Measurements from ENCODE around the gene MADCAM1.

The MADCAM1 gene

DNA sequence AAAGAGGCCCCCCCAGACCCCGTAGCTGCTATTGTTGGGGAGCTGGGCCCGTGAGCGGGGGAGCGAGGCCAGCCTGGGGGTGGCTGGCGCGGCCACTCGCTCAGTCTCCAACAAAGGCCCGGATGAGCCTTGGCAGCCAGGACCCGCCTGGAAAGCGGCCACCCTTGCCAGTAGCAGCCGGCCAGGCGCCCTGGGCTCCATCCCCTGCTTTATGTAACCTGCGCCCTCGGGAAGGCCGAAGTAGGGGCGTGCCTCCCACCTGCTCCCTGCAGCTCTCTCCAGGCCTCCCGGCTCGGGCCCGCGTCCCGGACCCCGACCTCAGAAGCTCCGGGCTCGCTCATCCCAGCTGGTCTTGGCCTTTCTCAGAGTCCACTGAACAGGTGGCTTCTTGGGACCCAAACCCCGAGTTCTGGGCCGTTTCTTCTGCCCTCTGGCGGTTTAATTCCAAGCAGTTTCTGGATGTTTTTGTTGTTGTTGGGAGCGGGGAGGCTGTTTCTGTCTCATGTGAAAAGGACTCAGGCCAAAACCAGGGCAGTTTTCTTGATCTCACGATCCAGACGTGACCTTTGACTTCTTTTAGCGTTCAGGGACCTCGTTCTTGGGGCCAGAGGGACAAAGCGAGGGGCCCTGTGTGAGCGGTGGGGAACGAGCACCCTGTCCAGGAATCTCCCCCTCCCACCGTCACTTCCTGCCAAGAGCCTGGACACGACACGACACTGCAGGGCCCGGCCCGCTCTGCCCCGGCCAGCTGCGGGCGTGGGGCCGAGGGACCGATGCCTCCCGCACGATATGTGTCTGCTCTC is 36.5 kb downstream of the MADCAM1 start:
- DNase-seq (ENCODE audit: low read depth): no peak

GRCh38 chr19:533364-534058 is 37.2 kb downstream of the MADCAM1 start:
- no peak for DNase-seq (ENCODE audit: low read depth)

DNA sequence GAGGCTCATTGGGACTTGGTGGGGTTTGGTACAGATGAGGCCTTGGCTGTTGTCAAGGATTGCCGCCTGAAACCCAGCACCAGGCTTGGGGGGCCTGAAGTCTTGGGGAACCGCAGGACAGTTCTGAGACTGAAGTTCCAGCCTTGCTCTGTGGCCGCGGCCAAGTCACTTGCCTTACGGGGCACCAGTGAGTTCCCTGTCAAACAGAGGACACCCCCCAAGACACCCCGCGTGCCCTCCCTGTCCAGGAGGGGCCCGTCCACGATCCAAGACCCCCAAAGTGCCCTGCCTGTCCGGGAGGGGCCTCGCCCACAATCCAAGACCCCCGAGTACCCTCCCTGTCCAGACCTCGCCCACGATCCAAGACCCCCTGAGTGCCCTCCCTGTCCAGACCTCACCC is 37.8 kb downstream of the MADCAM1 start:
- DNase-seq (ENCODE audit: low read depth): no peak

DNA sequence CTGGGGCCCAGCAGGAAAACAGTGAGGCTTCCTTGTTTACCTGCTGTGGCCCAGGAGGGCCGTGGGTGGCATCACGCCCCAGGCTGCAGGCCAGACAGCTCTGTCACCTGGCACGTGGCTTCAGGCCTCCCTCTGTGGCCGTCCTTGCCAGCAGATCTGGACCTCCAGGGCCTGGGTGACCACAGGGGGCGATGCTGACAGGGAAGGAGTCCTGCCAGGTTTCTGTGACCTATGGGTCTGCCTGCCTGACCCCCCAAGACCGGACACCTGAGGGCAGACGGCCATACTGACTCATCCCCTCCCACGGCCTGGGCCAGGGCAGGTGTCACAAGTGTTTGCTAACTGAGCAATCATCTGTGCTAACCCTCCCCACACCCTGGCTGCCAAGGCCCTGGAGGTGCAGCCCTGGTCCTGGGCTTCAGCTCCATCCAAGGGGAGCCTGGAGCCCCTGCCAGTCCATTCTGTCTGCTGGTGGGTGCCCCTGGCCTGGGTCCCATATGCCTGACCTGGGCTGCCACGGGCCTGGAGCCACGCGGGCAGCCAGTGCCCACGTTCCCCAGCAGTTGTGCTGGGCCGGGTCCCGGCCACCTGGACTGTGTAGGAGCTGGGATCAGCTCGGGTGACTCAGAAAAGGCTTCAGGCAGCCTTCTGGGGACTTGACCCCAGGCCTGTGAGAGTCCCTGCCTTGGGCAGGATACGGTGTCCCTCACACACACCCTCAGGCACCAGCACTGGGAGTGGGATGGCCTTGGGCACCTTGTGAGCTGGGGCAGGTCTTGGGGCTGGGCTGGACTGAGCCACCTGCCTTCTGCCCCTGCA is 38.9 kb downstream of the MADCAM1 start:
- DNase-seq (ENCODE audit: low read depth): no peak

DNA sequence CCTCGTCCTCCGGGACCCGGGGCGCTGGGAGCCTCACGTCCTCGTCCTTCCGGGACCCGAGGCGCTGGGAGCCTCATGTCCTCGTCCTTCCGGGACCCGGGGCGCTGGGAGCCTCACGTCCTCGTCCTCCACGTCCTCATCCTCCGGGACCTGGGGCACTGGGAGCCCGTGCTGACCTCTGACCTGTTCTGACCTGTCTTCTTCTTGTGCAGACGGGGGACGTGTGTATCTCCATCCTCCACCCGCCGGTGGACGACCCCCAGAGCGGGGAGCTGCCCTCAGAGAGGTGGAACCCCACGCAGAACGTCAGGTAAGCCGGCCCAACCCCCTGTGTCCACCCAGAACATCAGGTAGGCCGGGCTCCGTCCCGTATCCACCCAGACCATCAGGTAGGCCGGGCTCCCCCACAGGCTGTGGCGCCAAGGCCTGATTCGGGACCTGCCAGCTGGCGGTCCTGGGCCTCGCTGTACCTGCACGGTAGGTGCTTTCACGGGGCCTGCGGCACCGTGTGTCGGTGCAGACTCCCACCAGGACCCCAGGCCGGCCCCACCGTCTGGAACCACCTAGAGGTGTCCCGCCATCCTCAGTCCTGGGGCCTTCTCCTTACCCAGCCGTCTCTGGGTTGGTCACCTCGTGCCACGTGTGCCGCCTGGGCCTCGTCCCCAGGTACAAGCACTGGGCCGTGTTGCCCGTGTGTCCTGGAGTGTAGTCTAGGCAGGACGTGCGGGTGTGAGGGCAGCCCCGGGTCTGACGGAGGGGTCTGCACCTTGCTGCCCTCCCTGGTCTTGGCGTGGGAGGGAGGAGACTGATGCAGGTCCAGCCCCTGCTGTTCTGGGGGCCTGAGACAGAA is 40.0 kb downstream of the MADCAM1 start:
- DNase-seq (ENCODE audit: low read depth): no peak

- DNase-seq (ENCODE audit: low read depth): no peak
These were observed 40.7 kb downstream of the MADCAM1 start for GRCh38 chr19:536881-537404.

DNA sequence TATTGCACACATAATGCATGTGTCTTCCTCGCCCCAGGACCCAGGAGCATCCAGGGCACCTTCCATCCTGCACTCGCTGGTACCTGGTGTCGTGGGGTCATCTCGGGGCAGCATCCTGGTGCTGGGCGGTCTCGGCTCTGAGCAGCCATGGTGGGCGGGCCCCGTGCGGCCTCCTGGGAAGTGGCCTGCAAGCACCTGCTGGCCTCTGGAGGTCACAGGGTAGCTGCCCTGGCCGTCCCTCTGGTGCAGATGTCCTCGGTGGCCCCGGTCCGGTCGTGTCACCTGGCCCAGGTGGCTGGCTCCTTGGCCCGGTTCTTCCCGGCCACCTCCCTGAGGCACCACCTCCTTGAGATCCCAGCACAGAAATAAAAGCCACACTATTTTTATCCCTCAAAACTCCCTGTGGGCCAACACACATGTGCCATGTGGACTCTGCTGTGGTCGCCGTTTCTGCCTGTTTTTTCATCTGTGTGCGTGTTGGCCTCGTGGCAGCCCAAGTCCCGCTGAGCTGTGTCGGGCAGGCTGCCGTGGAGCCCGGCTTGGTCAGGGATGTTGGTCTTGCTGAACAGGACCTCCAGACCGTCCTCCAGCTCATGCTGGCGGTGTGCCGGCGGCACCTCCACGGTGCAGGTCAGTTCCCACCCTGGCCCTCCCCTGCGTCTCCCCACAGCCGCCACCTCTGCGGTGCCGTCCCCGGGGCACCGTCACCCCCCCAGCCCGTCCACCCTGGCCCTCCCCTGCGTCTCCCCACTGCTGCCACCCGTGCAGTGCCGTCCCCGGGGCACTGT is 42.5 kb downstream of the MADCAM1 start:
- DNase-seq (ENCODE audit: low read depth): no peak

DNA sequence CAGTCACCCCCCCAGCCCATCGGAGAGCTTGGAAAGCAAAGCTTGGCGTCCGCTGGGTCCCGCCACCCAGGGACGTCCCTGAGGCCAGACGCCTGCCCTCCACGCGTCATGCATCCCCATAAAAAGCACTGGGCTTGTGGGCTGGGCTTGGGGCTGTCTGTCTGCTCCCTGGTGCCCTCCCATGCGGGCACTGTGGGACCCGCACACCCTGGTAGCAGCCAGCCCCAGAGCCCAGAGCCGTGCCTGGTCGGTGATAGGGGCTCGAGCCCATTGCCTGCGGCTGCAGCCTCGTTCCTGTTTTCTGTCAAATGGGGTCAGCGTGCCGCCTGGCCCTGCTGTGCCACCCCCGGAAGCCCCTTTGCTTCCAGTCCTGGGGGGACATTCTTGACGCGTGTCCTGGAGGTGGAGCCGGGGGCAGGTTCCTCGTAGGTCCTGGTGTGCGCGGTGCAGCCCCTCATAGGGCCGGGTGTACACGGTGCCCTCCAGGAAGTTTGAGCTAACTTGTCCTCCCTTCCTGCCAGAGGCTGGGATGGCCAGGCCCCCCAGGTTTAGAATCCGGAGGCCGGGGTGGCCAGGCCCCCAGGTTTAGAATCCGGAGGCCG is 43.2 kb downstream of the MADCAM1 start:
- DNase-seq (ENCODE audit: low read depth): no peak

- DNase-seq (ENCODE audit: low read depth): no peak
These were observed 44.8 kb downstream of the MADCAM1 start for GRCh38 chr19:540867-541637.

DNA sequence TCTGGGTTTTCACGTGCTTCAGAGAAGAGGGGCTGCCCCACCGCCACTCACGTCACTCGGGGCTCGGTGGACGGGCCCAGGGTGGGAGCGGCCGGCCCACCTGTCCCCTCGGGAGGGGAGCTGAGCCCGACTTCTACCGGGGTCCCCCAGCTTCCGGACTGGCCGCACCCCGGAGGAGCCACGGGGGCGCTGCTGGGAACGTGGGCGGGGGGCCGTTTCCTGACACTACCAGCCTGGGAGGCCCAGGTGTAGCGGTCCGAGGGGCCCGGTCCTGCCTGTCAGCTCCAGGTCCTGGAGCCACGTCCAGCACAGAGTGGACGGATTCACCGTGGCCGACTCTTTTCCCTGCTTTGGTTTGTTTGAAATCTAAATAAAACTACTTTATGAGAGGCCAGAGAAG is 45.4 kb downstream of the MADCAM1 start:
- DNase-seq (ENCODE audit: low read depth): no peak

- no peak for DNase-seq (ENCODE audit: low read depth)
These were observed 46.0 kb downstream of the MADCAM1 start for GRCh38 chr19:542173-542866.

DNA sequence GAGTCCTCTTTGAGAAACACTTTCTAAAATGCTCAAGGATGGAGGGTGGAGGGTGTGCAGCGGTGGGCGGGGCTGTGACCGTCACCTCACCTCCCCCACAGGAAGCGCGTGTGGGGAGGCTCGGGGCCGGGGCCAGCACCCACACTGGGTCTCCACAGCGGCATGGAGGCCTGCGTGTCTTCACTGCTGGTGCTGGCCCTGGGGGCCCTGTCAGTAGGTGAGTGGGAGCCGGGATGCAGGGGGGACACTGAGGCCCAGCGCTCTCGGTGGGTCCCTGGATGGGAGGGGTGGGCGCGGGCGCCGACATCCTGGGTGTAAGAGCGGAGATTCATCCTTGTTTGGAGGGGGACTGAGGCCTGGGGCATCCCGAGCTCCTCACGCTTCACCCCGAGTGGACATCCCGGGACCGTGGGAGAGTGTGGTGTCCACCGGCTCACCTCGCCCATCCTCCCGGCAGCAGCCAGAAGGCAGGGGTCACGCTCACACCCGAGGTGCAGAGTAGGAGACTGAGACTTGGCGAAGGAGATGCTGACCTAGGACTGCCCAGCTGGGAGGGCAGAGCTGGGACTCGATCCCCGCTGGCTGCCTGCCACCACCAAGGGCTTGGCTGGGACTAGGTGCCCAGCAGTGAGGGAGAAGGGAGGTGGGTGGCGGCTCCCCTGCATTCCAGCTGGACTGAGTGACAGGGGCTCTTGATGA is 47.8 kb downstream of the MADCAM1 start, which contains the start of gene GZMM:
TSS of gene GZMM (plus strand) at position 144 of the 699 bp plus-strand sequence. CDS start at position 163, 19 bp downstream.
- peak; percentile 77 for DNase-seq (ENCODE audit: low read depth)

DNA sequence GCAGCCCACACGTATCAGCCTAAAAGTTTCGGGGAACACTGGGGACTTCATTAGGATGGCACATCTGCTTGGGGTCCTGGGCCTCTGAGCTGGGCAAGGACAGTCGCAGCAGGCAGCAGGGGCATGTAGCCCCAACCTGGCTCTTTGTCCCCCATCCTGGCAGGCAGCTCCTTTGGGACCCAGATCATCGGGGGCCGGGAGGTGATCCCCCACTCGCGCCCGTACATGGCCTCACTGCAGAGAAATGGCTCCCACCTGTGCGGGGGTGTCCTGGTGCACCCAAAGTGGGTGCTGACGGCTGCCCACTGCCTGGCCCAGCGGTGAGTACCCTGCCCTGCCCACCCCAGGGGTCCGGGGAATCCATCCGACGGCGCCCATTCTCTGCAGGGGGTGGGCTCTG is 50.8 kb downstream of the MADCAM1 start:
- no peak for DNase-seq (ENCODE audit: low read depth)

DNA sequence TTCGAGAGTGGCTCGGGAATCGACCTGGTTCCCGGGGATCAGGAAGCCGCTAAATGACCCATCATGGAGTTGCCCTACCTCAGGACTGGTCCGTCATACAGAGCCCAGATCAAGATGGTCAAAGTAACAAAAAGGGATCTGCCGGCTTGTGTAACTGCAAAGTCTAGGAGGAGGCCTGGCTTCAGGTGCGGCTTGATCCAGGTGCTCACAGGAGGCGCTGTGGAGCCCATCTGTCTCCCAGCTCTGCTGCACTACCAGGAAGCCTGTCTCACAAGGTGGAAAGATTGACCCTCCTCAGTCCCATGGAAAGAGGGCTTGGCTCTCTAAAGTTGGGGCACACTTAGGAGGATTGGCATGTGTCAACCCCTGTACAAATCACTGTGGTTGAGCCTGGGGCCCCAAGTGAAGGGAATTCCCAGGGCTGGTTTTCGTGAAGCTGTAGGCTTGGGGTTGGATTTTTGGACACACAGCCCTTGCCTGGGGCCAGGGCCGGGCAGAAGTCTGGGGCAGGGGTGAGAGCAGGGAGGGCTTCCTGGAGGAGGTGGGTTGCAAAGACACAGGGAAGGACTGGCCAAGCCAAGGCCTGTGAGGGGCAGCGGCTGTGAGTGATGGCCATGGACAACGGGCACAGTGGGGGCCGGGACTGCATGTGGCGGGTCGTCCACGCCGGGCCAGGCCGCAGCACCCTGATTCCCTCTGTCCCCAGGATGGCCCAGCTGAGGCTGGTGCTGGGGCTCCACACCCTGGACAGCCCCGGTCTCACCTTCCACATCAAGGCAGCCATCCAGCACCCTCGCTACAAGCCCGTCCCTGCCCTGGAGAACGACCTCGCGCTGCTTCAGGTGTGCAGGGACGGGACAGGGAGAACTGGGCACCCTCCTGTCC is 51.8 kb downstream of the MADCAM1 start:
- DNase-seq (ENCODE audit: low read depth): no peak

DNA sequence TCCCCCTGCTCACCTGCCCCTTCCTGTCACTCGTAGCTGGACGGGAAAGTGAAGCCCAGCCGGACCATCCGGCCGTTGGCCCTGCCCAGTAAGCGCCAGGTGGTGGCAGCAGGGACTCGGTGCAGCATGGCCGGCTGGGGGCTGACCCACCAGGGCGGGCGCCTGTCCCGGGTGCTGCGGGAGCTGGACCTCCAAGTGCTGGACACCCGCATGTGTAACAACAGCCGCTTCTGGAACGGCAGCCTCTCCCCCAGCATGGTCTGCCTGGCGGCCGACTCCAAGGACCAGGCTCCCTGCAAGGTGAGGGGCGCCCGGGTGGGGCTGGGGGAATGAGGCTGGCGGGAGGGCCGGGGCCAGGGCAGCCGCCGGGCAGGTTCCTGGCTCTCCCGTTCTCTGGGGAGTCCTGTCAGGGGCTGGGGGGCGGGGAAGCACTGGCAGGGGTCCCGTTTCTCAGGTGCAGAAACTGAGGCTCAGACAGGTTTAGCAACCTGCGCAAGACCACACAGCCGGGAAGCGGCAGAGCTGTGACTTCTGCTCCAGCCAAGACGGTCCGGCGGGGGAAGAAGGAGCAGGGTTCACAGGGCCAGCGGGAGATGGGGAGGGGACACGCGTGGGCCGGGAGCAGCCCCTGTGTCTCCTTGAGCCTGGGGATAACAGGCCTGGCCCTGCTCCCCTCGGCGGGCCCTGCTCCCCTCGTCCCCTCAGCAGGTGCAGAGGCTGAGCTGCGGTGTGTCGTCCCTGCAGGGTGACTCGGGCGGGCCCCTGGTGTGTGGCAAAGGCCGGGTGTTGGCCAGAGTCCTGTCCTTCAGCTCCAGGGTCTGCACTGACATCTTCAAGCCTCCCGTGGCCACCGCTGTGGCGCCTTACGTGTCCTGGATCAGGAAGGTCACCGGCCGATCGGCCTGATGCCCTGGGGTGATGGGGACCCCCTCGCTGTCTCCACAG is 52.9 kb downstream of the MADCAM1 start:
- no peak for DNase-seq (ENCODE audit: low read depth)

DNA sequence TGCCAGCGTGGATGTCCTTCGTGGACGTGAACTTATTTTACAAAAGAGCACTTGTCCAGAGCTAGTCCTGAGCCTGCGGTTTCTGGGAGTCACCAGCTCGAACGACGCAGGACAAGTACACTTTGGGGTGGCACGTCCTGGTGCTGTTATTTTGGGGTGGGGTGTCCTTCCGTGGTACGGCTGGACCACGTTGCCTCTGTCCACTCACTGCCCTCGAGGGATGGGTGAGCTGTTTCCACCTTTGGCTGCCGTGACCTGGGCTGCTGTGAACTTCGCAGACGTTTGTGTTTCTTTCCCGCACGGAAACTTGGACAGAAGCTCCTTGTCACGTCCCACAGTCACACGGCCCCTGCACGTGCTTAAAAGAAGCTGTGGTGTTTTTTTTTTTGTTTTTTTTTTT is 58.5 kb downstream of the MADCAM1 start:
- no peak for DNase-seq (ENCODE audit: low read depth)

Measured in stimulated activated CD8-positive, alpha-beta memory T cell treated with anti-CD3 and anti-CD28 coated beads, Interleukin-12 subunit alpha, Interleukin-12 subunit beta, amount 100 ng/mL, for 4 hours (primary cell).